ENCODE data around the gene VCAN.
A peak's percentile ranks its signal among the peaks of the same experiment; 100 is the strongest.

GRCh38 chr5:83473346-83474160, 2.0 kb downstream of the VCAN start:
- TF ChIP-seq CTCF (IDR thresholded peaks at IDR 0.05) (peak; percentile 42), EZH2 (IDR thresholded peaks at IDR 0.05; ENCODE audit: borderline replicate concordance, insufficient read depth, low read depth, low read length, poor library complexity, severe bottlenecking) (no peak)

Data from B cell (primary cell).